ENCODE results near the gene PLEKHO1. TPM values are rescaled to one million over a fixed set of nuclear protein-coding genes. Genes with fewer than 3 reads are reported as not detected.

PLEKHO1 gene
- total and polyA plus RNA-seq, 4 donors = 41.6 to 88.0 (median 60.1) TPM

GRCh38 chr1:150162582-150162861, 12.8 kb downstream of the PLEKHO1 start:
- no peak for DNase-seq
- Histone ChIP-seq H3K9me3 (ENCODE audit: control insufficient read depth in 4 of 4, insufficient read depth in 3 of 4, low read length in 3 of 4) (no peaks in the 10 kb centered on the region), H3K27ac (ENCODE audit: low read depth in 1 of 2, low read length in 1 of 2) (peak overlapping the region; percentile 85 to 92), H3K4me1 (ENCODE audit: control insufficient read depth in 5 of 5, insufficient read depth in 5 of 5, low read length in 5 of 5) (peaks cover 3 to 53% (median 22%) of the 10 kb centered on the region in 5 donors), H3K27me3 (ENCODE audit: control insufficient read depth in 3 of 3, insufficient read depth in 3 of 3, low read length in 2 of 3) (no peaks in the 10 kb centered on the region), H3K36me3 (ENCODE audit: control insufficient read depth in 4 of 4, insufficient read depth in 4 of 4, low read length in 4 of 4) (peaks cover 7 to 23% (median 13%) of the 10 kb centered on the region in 4 donors), H3K4me3 (no peak overlapping the region), H3K9ac (ENCODE audit: insufficient read depth in 1 of 2, low read length in 2 of 2) (peak overlapping the region in 1 of 2 donors; percentile 96)
- 21 to 43% methylated on average over 4 of the region's 4 CpGs for WGBS, 2 donors
- TF ChIP-seq, protein P1, sequence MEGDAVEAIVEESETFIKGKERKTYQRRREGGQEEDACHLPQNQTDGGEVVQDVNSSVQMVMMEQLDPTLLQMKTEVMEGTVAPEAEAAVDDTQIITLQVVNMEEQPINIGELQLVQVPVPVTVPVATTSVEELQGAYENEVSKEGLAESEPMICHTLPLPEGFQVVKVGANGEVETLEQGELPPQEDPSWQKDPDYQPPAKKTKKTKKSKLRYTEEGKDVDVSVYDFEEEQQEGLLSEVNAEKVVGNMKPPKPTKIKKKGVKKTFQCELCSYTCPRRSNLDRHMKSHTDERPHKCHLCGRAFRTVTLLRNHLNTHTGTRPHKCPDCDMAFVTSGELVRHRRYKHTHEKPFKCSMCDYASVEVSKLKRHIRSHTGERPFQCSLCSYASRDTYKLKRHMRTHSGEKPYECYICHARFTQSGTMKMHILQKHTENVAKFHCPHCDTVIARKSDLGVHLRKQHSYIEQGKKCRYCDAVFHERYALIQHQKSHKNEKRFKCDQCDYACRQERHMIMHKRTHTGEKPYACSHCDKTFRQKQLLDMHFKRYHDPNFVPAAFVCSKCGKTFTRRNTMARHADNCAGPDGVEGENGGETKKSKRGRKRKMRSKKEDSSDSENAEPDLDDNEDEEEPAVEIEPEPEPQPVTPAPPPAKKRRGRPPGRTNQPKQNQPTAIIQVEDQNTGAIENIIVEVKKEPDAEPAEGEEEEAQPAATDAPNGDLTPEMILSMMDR (IDR thresholded peaks at IDR 0.05; ENCODE audit: control extremely low read depth, extremely low read depth) = no peak
- no peak for ATAC-seq (ENCODE audit: insufficient read depth, low FRiP score)

GRCh38 chr1:150162862-150163706, 13.4 kb downstream of the PLEKHO1 start:
- 14 to 19% methylated on average over 14 of the region's 14 CpGs for WGBS, 2 donors
- TF ChIP-seq, protein P1 (IDR thresholded peaks at IDR 0.05; ENCODE audit: control extremely low read depth, extremely low read depth) = no peak
- peak overlapping the region in 1 of 2 donors; percentile 96 for H3K9ac ChIP-seq (ENCODE audit: insufficient read depth in 1 of 2, low read length in 2 of 2)

DNA sequence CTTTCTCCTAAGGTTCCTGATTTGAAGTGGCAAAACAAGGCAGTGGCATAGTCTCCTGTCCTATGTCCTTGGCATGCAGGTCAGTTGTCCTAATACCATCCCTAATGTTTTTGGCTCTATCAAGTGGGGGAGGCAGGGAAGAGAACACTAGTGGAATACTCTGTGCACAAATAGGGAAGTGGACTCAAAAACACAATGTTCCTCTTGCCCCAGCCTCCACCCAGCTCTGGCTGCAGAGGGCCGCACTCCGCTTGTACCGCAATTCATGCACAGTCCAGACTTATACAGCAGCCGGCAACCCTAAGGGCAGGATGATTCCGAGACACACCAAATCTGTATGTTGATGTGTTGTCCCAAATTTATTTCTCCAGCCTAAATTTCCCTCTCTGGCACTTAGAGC, 14.5 kb downstream of the PLEKHO1 start:
- TF ChIP-seq, protein P1 (IDR thresholded peaks at IDR 0.05; ENCODE audit: control extremely low read depth, extremely low read depth) = no peak
- peaks cover 1 to 14% (median 6%) of the 10 kb centered on the region in 4 donors for H3K36me3 ChIP-seq (ENCODE audit: control insufficient read depth in 4 of 4, insufficient read depth in 4 of 4, low read length in 4 of 4)
- H3K27ac ChIP-seq (ENCODE audit: low read depth in 1 of 2, low read length in 1 of 2) = peak overlapping the region; percentile 62 to 92
- H3K9me3 ChIP-seq (ENCODE audit: control insufficient read depth in 4 of 4, insufficient read depth in 3 of 4, low read length in 3 of 4) = no peaks in the 10 kb centered on the region
- H3K9ac ChIP-seq (ENCODE audit: insufficient read depth in 1 of 2, low read length in 2 of 2) = no peak overlapping the region
- peaks cover 3 to 49% (median 21%) of the 10 kb centered on the region in 5 donors for H3K4me1 ChIP-seq (ENCODE audit: control insufficient read depth in 5 of 5, insufficient read depth in 5 of 5, low read length in 5 of 5)
- 61 to 85% methylated on average over 5 of the region's 5 CpGs for WGBS, 2 donors
- DNase-seq = no peak
- no peak for ATAC-seq (ENCODE audit: insufficient read depth, low FRiP score)
- H3K27me3 ChIP-seq (ENCODE audit: control insufficient read depth in 3 of 3, insufficient read depth in 3 of 3, low read length in 2 of 3) = no peaks in the 10 kb centered on the region
- H3K4me3 ChIP-seq = no peak overlapping the region

More at GRCh38 chr1:150162862-150163706, 13.4 kb downstream of the PLEKHO1 start:
- no peak overlapping the region for H3K4me3 ChIP-seq
- H3K9me3 ChIP-seq (ENCODE audit: control insufficient read depth in 4 of 4, insufficient read depth in 3 of 4, low read length in 3 of 4) = no peaks in the 10 kb centered on the region
- H3K4me1 ChIP-seq (ENCODE audit: control insufficient read depth in 5 of 5, insufficient read depth in 5 of 5, low read length in 5 of 5) = peaks cover 3 to 53% (median 22%) of the 10 kb centered on the region in 5 donors
- peak; percentile 96 to 99 (median 99) for DNase-seq
- peaks cover 4 to 18% (median 9%) of the 10 kb centered on the region in 4 donors for H3K36me3 ChIP-seq (ENCODE audit: control insufficient read depth in 4 of 4, insufficient read depth in 4 of 4, low read length in 4 of 4)
- no peaks in the 10 kb centered on the region for H3K27me3 ChIP-seq (ENCODE audit: control insufficient read depth in 3 of 3, insufficient read depth in 3 of 3, low read length in 2 of 3)
- H3K27ac ChIP-seq (ENCODE audit: low read depth in 1 of 2, low read length in 1 of 2) = peak overlapping the region; percentile 85 to 92
- peak; percentile 89 for ATAC-seq (ENCODE audit: insufficient read depth, low FRiP score)
